B cell (primary cell): ENCODE measurements around the gene TM9SF4. TPM values are rescaled to one million over a fixed set of nuclear protein-coding genes. Genes with fewer than 3 reads are reported as not detected.

ENCODE experiments used
- ATAC-seq: fragments of 200-7000 bp; cut with Tn5 transposase; one replicate; pipeline ENCODE4 v1.10.0; 2021; ENCODE audit warnings: low read depth, mild to moderate bottlenecking, moderate number of reproducible peaks, moderate library complexity
- CTCF ChIA-PET: fragments of 350-600 bp; sonication (Branson Sonifier 250); formaldehyde crosslinking; loops from one replicate; lab custom pipeline; 2021; ENCODE audit warnings: antibody characterized with exemption, inconsistent platforms; lab: Charles Lee
- POLR2A ChIA-PET: fragments of 350-600 bp; sonication (Branson Sonifier 250); formaldehyde crosslinking; loops from one replicate; lab custom pipeline; 2021; ENCODE audit warnings: antibody characterized with exemption; lab: Charles Lee
- DNase-seq: peaks from one replicate; pipeline ENCODE4 v3.0.0; 2013
- H2AFZ ChIP-seq: 2 replicates; pipeline ENCODE4 v1.6.1; 2012; ENCODE audit warnings: mild to moderate bottlenecking, low read depth, low read length; ENCODE audit not compliant: insufficient read depth, poor library complexity, severe bottlenecking
- H3K27ac ChIP-seq, 2 donors: 1 replicate in 1 of 2; 2 replicates in 1 of 2; pipeline ENCODE4 v1.5.1; 2012 to 2013; ENCODE audit warnings: low read length in 2 of 2, mild to moderate bottlenecking in 2 of 2, moderate library complexity in 1 of 2
- H3K27me3 ChIP-seq, 4 experiments: fragments of 200-600 bp in 1 of 4; sonication (generic) in 1 of 4; replicated peaks in 1 of 4; 1 replicate in 2 of 4; 2 replicates in 2 of 4; pipeline versions ENCODE4 v1.6.1 to v1.7.0; 2013 to 2016; ENCODE audit warnings: low read length in 3 of 4, mild to moderate bottlenecking in 2 of 4, mixed read lengths in 1 of 4, moderate library complexity in 1 of 4; ENCODE audit not compliant: insufficient read depth in 4 of 4, control insufficient read depth in 3 of 4; ENCODE audit errors: control extremely low read depth in 1 of 4
- H3K36me3 ChIP-seq, 2 experiments: replicated peaks in 1 of 2; 1 replicate in 1 of 2; 2 replicates in 1 of 2; pipeline versions ENCODE4 v1.6.1 to v1.7.1; 2013; ENCODE audit warnings: low read length in 1 of 2; ENCODE audit not compliant: insufficient read depth in 2 of 2, control insufficient read depth in 1 of 2; ENCODE audit errors: control extremely low read depth in 1 of 2, extremely low read depth in 1 of 2
- H3K4me1 ChIP-seq, 2 donors: fragments of 200-600 bp in 1 of 2; sonication (generic) in 1 of 2; 1 replicate in 1 of 2; 2 replicates in 1 of 2; pipeline versions ENCODE4 v1.5.1 to v1.6.1; 2013 to 2017; ENCODE audit warnings: low read length in 2 of 2; ENCODE audit not compliant: control insufficient read depth in 2 of 2, insufficient read depth in 2 of 2
- H3K4me2 ChIP-seq: replicated peaks from 2 replicates; pipeline ENCODE3; 2012; ENCODE audit warnings: mild to moderate bottlenecking, low read depth, low read length; ENCODE audit not compliant: poor library complexity, severe bottlenecking
- H3K4me3 ChIP-seq, 5 experiments: fragments of 200-600 bp in 1 of 5; sonication (generic) in 1 of 5; 1 replicate in 3 of 5; 2 replicates in 2 of 5; pipeline versions ENCODE4 v1.5.1 to v1.7.0; 2011 to 2016; ENCODE audit warnings: low read length in 4 of 5, mild to moderate bottlenecking in 4 of 5, low read depth in 2 of 5, control low read depth in 1 of 5, moderate library complexity in 1 of 5; ENCODE audit not compliant: insufficient read depth in 1 of 5; ENCODE audit errors: control extremely low read depth in 1 of 5, extremely low read depth in 1 of 5
- H3K79me2 ChIP-seq: fragments of 200-600 bp; sonication (generic); one replicate; pipeline ENCODE4 v1.6.0; 2016; ENCODE audit warnings: low read length; ENCODE audit not compliant: control insufficient read depth, insufficient read depth
- H3K9ac ChIP-seq: fragments of 200-600 bp; sonication (generic); 2 replicates; pipeline ENCODE4 v1.6.1; 2017; ENCODE audit warnings: mild to moderate bottlenecking, low read length, moderate library complexity
- H3K9me3 ChIP-seq, 3 donors: one replicate each; pipeline versions ENCODE4 v1.6.1 to v1.7.1; 2013; ENCODE audit warnings: low read length in 2 of 3; ENCODE audit not compliant: control insufficient read depth in 2 of 3, insufficient read depth in 1 of 3; ENCODE audit errors: control extremely low read depth in 1 of 3
- H4K20me1 ChIP-seq: 2 replicates; pipeline ENCODE4 v1.6.0; 2012; ENCODE audit warnings: mild to moderate bottlenecking, low read length; ENCODE audit not compliant: insufficient read depth, control insufficient read depth, poor library complexity, severe bottlenecking
- H3K27ac Mint-ChIP-seq: one replicate; pipeline ENCODE4 v1.8.0; 2021; ENCODE audit warnings: mixed read lengths
- H3K27me3 Mint-ChIP-seq: one replicate; pipeline ENCODE4 v1.8.0; 2021; ENCODE audit warnings: mixed read lengths
- H3K4me1 Mint-ChIP-seq: one replicate; pipeline ENCODE4 v1.8.0; 2021; ENCODE audit warnings: mixed read lengths
- H3K4me3 Mint-ChIP-seq: one replicate; pipeline ENCODE4 v1.8.0; 2021; ENCODE audit warnings: mixed read lengths
- H3K9me3 Mint-ChIP-seq: one replicate; pipeline ENCODE4 v1.8.0; 2022; ENCODE audit warnings: mixed read lengths; ENCODE audit not compliant: insufficient read depth
- EZH2 ChIP-seq: IDR thresholded peaks from 2 replicates; pipeline ENCODE4 v1.6.1; 2012; ENCODE audit warnings: borderline replicate concordance, low read depth, mild to moderate bottlenecking, moderate library complexity, low read length; ENCODE audit not compliant: insufficient read depth, poor library complexity, severe bottlenecking
- WGBS: methylation state at CpG from one replicate; pipeline ENCODE4 v1.1.5; 2013; ENCODE audit warnings: missing lambda C conversion rate; ENCODE audit not compliant: insufficient coverage; 5-methylcytosine and 5-hydroxymethylcytosine counted together
- intact Hi-C: fragments of 100-400 bp; cut with micrococcal nuclease; formaldehyde crosslinking; loops from one replicate; pipeline ENCODE4 v1.10.0; 2022
- polyA plus RNA-seq: library from polyadenylated mRNA; depleted of rRNA; stranded (reverse); fragments of >200 nt; gene quantifications from 2 replicates; pipeline ENCODE4 v1.2.3, GENCODE V29; 2012
- total RNA-seq, 2 donors: library from RNA; stranded (reverse); fragments of 120-200 nt in 1 of 2; gene quantifications; 1 replicate in 1 of 2; 2 replicates in 1 of 2; pipeline versions ENCODE4 v1.2.3 to v1.2.4, GENCODE V29; 2013 to 2022
- TF ChIP-seq, protein P1 (sequence below): fragments of 200-600 bp; IDR thresholded peaks from one replicate; pipeline ENCODE4 v1.8.0; 2022; ENCODE audit warnings: antibody characterized with exemption, mild to moderate bottlenecking

TM9SF4 gene
- total and polyA plus RNA-seq, 2 donors (not counting 1 experiment from before 2014, with no cell fraction given) = 23.5 to 53.8 TPM

DNA sequence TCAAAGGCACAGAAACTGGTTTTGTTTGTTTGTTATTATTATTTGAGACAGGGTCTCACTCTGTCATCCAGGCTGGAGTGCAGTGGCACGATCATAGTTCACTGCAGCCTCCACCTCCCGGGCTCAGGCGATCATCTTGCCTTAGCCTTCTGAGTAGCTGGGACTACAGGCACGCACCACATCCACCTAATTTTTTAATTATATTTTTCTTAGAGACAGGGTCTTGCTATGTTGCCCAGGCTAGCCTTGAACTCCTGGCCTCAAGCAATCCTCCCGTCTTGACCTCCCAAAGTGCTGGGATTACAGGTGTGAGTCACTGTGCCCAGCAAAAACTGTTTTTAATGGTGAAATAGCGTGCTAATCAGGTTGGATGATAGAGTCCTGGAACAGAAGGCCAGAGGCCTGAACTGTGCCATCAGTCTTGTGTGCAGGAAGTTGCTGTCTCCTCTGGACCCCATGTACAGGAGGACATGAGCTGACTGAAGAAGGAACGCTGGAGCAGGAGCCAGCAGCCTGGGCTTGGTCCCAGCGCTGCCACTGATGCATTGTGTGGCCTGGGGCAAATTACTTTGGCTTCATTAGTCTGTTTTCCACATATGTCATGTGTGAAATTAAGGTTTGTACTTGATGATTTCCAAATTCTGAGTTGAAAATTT, 4.9 kb downstream of the TM9SF4 start:
- Histone ChIP-seq H3K79me2 (peaks cover 96% of the 10 kb centered on the region), H4K20me1 (peaks cover 60% of the 10 kb centered on the region), H3K27me3 (no peaks in the 10 kb centered on the region), H3K4me1 (peaks cover 12 to 16% of the 10 kb centered on the region in 2 donors), H3K27ac (no peak overlapping the region), H3K9ac (no peak overlapping the region), H3K36me3 (peaks cover 0 to 4% of the 10 kb centered on the region in 2 experiments), H3K4me2 (no peak overlapping the region), H2AFZ (no peak overlapping the region), H3K9me3 (no peaks in the 10 kb centered on the region), H3K4me3 (no peak overlapping the region)
- Mint-ChIP-seq H3K27ac (no peak overlapping the region), H3K4me3 (no peak overlapping the region), H3K4me1 (peaks cover 57% of the 10 kb centered on the region), H3K27me3 (no peaks in the 10 kb centered on the region), H3K9me3 (no peaks in the 10 kb centered on the region)
- DNase-seq = no peak
- ChIA-PET CTCF (no interaction called here), POLR2A (no interaction called here)
- ATAC-seq = no peak
- WGBS = 97% methylated on average over 5 of the region's 8 CpGs
- no peak for TF ChIP-seq EZH2
- TF ChIP-seq, protein P1, sequence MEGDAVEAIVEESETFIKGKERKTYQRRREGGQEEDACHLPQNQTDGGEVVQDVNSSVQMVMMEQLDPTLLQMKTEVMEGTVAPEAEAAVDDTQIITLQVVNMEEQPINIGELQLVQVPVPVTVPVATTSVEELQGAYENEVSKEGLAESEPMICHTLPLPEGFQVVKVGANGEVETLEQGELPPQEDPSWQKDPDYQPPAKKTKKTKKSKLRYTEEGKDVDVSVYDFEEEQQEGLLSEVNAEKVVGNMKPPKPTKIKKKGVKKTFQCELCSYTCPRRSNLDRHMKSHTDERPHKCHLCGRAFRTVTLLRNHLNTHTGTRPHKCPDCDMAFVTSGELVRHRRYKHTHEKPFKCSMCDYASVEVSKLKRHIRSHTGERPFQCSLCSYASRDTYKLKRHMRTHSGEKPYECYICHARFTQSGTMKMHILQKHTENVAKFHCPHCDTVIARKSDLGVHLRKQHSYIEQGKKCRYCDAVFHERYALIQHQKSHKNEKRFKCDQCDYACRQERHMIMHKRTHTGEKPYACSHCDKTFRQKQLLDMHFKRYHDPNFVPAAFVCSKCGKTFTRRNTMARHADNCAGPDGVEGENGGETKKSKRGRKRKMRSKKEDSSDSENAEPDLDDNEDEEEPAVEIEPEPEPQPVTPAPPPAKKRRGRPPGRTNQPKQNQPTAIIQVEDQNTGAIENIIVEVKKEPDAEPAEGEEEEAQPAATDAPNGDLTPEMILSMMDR = no peak
- intact Hi-C loops = no loop called here

DNA sequence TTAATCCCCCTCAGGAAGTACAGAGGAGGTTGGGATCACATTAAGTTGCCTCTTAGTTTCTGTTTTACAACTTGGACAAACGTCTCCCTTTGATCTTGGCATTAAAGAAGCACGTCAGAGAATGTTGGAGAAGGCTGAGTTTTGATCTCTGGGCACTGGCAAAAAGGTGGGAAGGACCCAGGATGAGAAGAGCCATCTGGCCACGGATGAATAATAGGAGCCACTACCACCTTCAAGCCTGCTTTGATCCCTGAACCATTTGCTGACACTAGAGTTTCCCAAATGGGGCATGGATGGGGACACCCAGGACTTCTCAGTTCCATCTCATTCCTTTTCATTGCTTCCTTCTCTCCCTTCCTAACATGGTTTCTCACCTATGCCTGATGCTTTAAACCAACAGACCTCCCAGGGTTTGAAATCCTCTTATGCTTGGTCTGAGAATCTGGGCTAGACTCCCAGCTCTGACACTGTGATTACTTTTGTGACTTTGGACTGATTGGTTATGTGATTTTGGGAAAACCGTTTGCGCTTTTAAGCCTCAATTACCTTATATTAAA, 5.8 kb downstream of the TM9SF4 start:
- Histone ChIP-seq H3K4me3 (no peak overlapping the region), H3K79me2 (peaks cover 95% of the 10 kb centered on the region), H3K36me3 (peaks cover 0 to 4% of the 10 kb centered on the region in 2 experiments), H4K20me1 (peaks cover 69% of the 10 kb centered on the region), H3K27ac (no peak overlapping the region), H3K27me3 (no peaks in the 10 kb centered on the region), H3K9ac (no peak overlapping the region), H3K4me1 (peaks cover 9 to 12% of the 10 kb centered on the region in 2 donors), H2AFZ (no peak overlapping the region), H3K9me3 (no peaks in the 10 kb centered on the region), H3K4me2 (no peak overlapping the region)
- no peak for TF ChIP-seq EZH2
- ChIA-PET POLR2A (interaction anchor here (0.7 kb wide), 1 partner anchor 138 kb away, joined by 3 read pairs; no protein-coding TSS in a partner anchor), CTCF (no interaction called here)
- H3K9me3 Mint-ChIP-seq = no peaks in the 10 kb centered on the region
- DNase-seq (no peak), ATAC-seq (no peak)
- WGBS = 86% methylated on average over 3 of the region's 5 CpGs
- no peak overlapping the region for H3K27ac Mint-ChIP-seq
- no peaks in the 10 kb centered on the region for H3K27me3 Mint-ChIP-seq
- no peak overlapping the region for H3K4me3 Mint-ChIP-seq
- H3K4me1 Mint-ChIP-seq = peaks cover 51% of the 10 kb centered on the region
- intact Hi-C loops = no loop called here
